Glutamatergic neuron (in vitro differentiated cells): ENCODE results near the gene WDR90. TPM values are rescaled to one million over a fixed set of nuclear protein-coding genes. Genes with fewer than 3 reads are reported as not detected.

Source experiments
- DNase-seq: peaks from one replicate; pipeline ENCODE4 v3.0.0; 2022
- H3K27ac Mint-ChIP-seq: one replicate; pipeline ENCODE4 v1.8.0; 2020; ENCODE audit warnings: mild to moderate bottlenecking, mixed read lengths, inconsistent platforms; ENCODE audit not compliant: unreplicated experiment
- H3K27me3 Mint-ChIP-seq: one replicate; pipeline ENCODE4 v1.8.0; 2020; ENCODE audit warnings: mild to moderate bottlenecking, moderate library complexity, mixed read lengths, inconsistent platforms; ENCODE audit not compliant: unreplicated experiment
- H3K36me3 Mint-ChIP-seq: one replicate; pipeline ENCODE4 v1.8.0; 2020; ENCODE audit warnings: mild to moderate bottlenecking, mixed read lengths, inconsistent platforms; ENCODE audit not compliant: unreplicated experiment
- H3K4me1 Mint-ChIP-seq: one replicate; pipeline ENCODE4 v1.8.0; 2020; ENCODE audit warnings: mild to moderate bottlenecking, low read depth, mixed read lengths, inconsistent platforms; ENCODE audit not compliant: unreplicated experiment
- H3K4me3 Mint-ChIP-seq: one replicate; pipeline ENCODE4 v1.8.0; 2020; ENCODE audit warnings: mild to moderate bottlenecking, mixed read lengths, inconsistent platforms; ENCODE audit not compliant: unreplicated experiment
- H3K9me3 Mint-ChIP-seq: one replicate; pipeline ENCODE4 v1.8.0; 2020; ENCODE audit warnings: mild to moderate bottlenecking, moderate library complexity, mixed read lengths, inconsistent platforms; ENCODE audit not compliant: unreplicated experiment
- total RNA-seq: library from RNA; stranded (reverse); fragmentation: NEBNext Ultra II Directional; extraction: Animal tissue kit (Norgen Biotek cat#: 25700); gene quantifications from one replicate; pipeline ENCODE4 v1.2.1, GENCODE V29; 2021; ENCODE audit not compliant: unreplicated experiment
- TF ChIP-seq, protein P1 (sequence below): fragments of 200-600 bp; sonication (generic); IDR thresholded peaks from one replicate; pipeline ENCODE4 v1.5.0; 2021; ENCODE audit not compliant: partially characterized antibody, unreplicated experiment

Gene WDR90
- total RNA-seq, 1 donor from 2014 or later: 24.6 TPM

- Mint-ChIP-seq H3K9me3 (peaks cover 10% of the 10 kb centered on the region), H3K27ac (no peak overlapping the region), H3K4me1 (peaks cover 16% of the 10 kb centered on the region), H3K36me3 (no peaks in the 10 kb centered on the region), H3K27me3 (peaks cover 24% of the 10 kb centered on the region), H3K4me3 (no peak overlapping the region)
- TF ChIP-seq, protein P1, sequence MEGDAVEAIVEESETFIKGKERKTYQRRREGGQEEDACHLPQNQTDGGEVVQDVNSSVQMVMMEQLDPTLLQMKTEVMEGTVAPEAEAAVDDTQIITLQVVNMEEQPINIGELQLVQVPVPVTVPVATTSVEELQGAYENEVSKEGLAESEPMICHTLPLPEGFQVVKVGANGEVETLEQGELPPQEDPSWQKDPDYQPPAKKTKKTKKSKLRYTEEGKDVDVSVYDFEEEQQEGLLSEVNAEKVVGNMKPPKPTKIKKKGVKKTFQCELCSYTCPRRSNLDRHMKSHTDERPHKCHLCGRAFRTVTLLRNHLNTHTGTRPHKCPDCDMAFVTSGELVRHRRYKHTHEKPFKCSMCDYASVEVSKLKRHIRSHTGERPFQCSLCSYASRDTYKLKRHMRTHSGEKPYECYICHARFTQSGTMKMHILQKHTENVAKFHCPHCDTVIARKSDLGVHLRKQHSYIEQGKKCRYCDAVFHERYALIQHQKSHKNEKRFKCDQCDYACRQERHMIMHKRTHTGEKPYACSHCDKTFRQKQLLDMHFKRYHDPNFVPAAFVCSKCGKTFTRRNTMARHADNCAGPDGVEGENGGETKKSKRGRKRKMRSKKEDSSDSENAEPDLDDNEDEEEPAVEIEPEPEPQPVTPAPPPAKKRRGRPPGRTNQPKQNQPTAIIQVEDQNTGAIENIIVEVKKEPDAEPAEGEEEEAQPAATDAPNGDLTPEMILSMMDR: no peak
- no peak for DNase-seq
These were observed 49.9 kb downstream of the WDR90 start for GRCh38 chr16:698911-699671.

DNA sequence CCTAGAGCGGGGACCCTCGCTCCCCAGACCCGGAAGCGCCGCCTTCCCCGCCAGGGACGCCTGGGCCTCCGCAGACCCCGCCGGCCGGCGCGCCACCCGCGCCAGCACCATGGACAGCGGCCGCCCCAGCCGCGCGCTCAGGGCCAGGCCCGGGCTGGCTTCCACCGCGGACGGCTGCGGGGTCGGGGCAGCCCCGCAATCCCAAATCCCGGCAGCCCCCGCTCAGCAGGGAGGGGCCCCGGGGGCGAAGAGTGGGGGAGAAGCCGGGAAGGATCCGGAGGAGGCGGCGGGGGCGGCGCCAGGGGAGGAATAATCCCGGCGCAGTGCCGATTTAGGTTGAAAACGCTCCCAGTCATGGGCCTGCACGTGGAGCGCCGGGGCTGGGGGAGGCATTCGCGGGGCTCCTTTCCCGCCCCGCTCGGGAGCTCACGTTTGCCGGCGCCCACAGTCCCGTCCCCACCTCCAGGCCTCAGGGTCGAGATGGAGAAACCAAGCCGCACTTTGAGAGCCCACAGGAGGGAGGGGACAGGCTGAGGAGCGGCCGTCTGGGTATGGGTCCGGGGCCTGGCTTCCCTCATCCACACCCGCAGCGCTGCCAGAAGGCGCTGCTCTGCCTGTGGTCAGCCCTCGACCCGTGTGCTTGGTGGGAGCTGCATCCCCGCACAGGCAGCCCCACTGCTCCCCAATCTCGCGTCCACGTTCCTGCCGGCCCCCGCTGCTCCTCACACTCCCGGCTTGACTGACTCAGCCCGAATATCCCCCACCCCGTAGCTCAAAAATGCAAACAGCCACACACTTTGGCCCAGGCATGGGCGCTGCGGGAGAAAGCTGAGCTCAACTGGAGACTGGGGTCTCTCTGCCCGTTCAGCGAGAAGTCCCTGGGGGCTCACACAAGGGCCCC, 51.8 kb downstream of the WDR90 start:
- Mint-ChIP-seq H3K27ac (no peak overlapping the region), H3K4me3 (peak overlapping the region; percentile 71), H3K4me1 (peaks cover 11% of the 10 kb centered on the region), H3K36me3 (no peaks in the 10 kb centered on the region), H3K9me3 (peaks cover 4% of the 10 kb centered on the region), H3K27me3 (peaks cover 18% of the 10 kb centered on the region)
- DNase-seq: no peak
- TF ChIP-seq, protein P1: no peak

GRCh38 chr16:702341-702740, 53.2 kb downstream of the WDR90 start:
- peak overlapping the region; percentile 81 for H3K4me3 Mint-ChIP-seq
- TF ChIP-seq, protein P1: no peak
- DNase-seq: no peak
- H3K36me3 Mint-ChIP-seq: no peaks in the 10 kb centered on the region
- no peak overlapping the region for H3K27ac Mint-ChIP-seq
- peaks cover 12% of the 10 kb centered on the region for H3K27me3 Mint-ChIP-seq
- peaks cover 8% of the 10 kb centered on the region for H3K9me3 Mint-ChIP-seq
- H3K4me1 Mint-ChIP-seq: peaks cover 11% of the 10 kb centered on the region

- DNase-seq: no peak
- Mint-ChIP-seq H3K36me3 (no peaks in the 10 kb centered on the region), H3K4me1 (peaks cover 13% of the 10 kb centered on the region), H3K9me3 (peaks cover 14% of the 10 kb centered on the region), H3K27me3 (peaks cover 15% of the 10 kb centered on the region), H3K4me3 (peak overlapping the region; percentile 76), H3K27ac (no peak overlapping the region)
- TF ChIP-seq, protein P1: no peak
These were observed 54.2 kb downstream of the WDR90 start for GRCh38 chr16:703406-703805.
